ENCODE results near the gene ERCC3. TPM values are rescaled to one million over a fixed set of nuclear protein-coding genes. Genes with fewer than 3 reads are reported as not detected.

The ERCC3 gene
- polyA plus RNA-seq, 1 experiment: 48.5 TPM

- peaks cover 5% of the 10 kb centered on the region for H3K36me3 ChIP-seq (ENCODE audit: control insufficient read depth, insufficient read depth, low read length)
- POLR2A ChIA-PET: no interaction called here
These were observed 12.1 kb upstream of the ERCC3 start for GRCh38 chr2:127305990-127306585.

GRCh38 chr2:127302168-127302567 lies 8.2 kb upstream of the ERCC3 start:
- ChIA-PET CTCF (interaction anchor here (1.0 kb wide), 1 partner anchor 105 kb away, joined by 3 read pairs; no protein-coding TSS in a partner anchor), POLR2A (no interaction called here)
- Histone ChIP-seq H3K27me3 (ENCODE audit: control insufficient read depth, insufficient read depth, low read length) (no peaks in the 10 kb centered on the region), H3K36me3 (ENCODE audit: control insufficient read depth, insufficient read depth, low read length) (no peaks in the 10 kb centered on the region), H3K4me3 (ENCODE audit: low read depth, low read length) (no peak overlapping the region)
- no peak for TF ChIP-seq CTCF (IDR thresholded peaks at IDR 0.05; ENCODE audit: insufficient read depth, low read depth, low read length)
- DNase-seq (ENCODE audit: low read depth): no peak

More at GRCh38 chr2:127305990-127306585, 12.1 kb upstream of the ERCC3 start:
- CTCF ChIA-PET: interaction anchor here (1.8 kb wide), 2 partner anchors 11 to 173 kb away, joined by 5 to 8 read pairs; no protein-coding TSS in a partner anchor
- no peak for TF ChIP-seq CTCF (IDR thresholded peaks at IDR 0.05; ENCODE audit: insufficient read depth, low read depth, low read length)
- Histone ChIP-seq H3K27me3 (ENCODE audit: control insufficient read depth, insufficient read depth, low read length) (no peaks in the 10 kb centered on the region), H3K4me3 (ENCODE audit: low read depth, low read length) (no peak overlapping the region)
- DNase-seq (ENCODE audit: low read depth): no peak

- peak overlapping the region; percentile 72 for H3K4me3 ChIP-seq (ENCODE audit: low read depth, low read length)
- H3K36me3 ChIP-seq (ENCODE audit: control insufficient read depth, insufficient read depth, low read length): peaks cover 18% of the 10 kb centered on the region
- TF ChIP-seq CTCF (IDR thresholded peaks at IDR 0.05; ENCODE audit: insufficient read depth, low read depth, low read length): no peak
- POLR2A ChIA-PET: no interaction called here
- DNase-seq (ENCODE audit: low read depth): no peak
- CTCF ChIA-PET: interaction anchor here (0.7 to 0.8 kb wide), 2 partner anchors 9 to 12 kb away, joined by 3 read pairs; no protein-coding TSS in a partner anchor
- H3K27me3 ChIP-seq (ENCODE audit: control insufficient read depth, insufficient read depth, low read length): no peaks in the 10 kb centered on the region
These were observed 577 bp downstream of the ERCC3 start for GRCh38 chr2:127293386-127293747.

GRCh38 chr2:127288274-127288673 lies 5.7 kb downstream of the ERCC3 start:
- H3K36me3 ChIP-seq (ENCODE audit: control insufficient read depth, insufficient read depth, low read length): peaks cover 36% of the 10 kb centered on the region
- CTCF ChIA-PET: no interaction called here

GRCh38 chr2:127283275-127283674 lies 10.7 kb downstream of the ERCC3 start:
- no peak for TF ChIP-seq CTCF (IDR thresholded peaks at IDR 0.05; ENCODE audit: insufficient read depth, low read depth, low read length)
- ChIA-PET POLR2A (no interaction called here), CTCF (interaction anchor here (0.6 to 1.4 kb wide), 2 partner anchors 10 to 73 kb away, joined by 3 read pairs; partner anchors contain the start of gene ERCC3)
- H3K27me3 ChIP-seq (ENCODE audit: control insufficient read depth, insufficient read depth, low read length): no peaks in the 10 kb centered on the region
- H3K4me3 ChIP-seq (ENCODE audit: low read depth, low read length): no peak overlapping the region
- DNase-seq (ENCODE audit: low read depth): no peak
- peaks cover 24% of the 10 kb centered on the region for H3K36me3 ChIP-seq (ENCODE audit: control insufficient read depth, insufficient read depth, low read length)

More at GRCh38 chr2:127288274-127288673, 5.7 kb downstream of the ERCC3 start:
- Histone ChIP-seq H3K4me3 (ENCODE audit: low read depth, low read length) (no peak overlapping the region), H3K27me3 (ENCODE audit: control insufficient read depth, insufficient read depth, low read length) (no peaks in the 10 kb centered on the region)
- no peak for TF ChIP-seq CTCF (IDR thresholded peaks at IDR 0.05; ENCODE audit: insufficient read depth, low read depth, low read length)
- no peak for DNase-seq (ENCODE audit: low read depth)
- POLR2A ChIA-PET: no interaction called here
